ENCODE data around the gene MT3. TPM values are rescaled to one million over a fixed set of nuclear protein-coding genes. Genes with fewer than 3 reads are reported as not detected.

The MT3 gene
- total RNA-seq, 1 experiment from 2014 or later = 0.77 TPM

DNA sequence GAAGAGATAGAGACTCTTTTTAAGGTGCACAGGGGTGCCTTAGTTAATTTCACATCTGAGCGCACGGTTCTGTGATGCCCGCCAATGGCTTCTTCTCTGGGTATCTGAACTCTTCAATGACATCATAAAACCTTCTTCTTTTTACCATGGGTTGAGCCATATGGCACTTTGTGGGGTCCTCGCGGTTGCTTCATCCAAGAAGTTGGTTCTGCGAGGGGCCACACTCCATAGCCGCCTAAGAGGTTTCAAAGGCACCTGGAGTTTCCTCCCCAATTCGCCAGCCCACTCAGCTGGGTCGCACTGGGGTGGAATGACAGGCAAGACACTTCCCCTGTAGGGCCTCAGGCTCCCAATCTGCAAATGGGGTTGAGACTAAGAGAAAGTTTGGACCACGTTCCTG is 34.9 kb upstream of the MT3 start (continued):
- TF ChIP-seq, protein P1, sequence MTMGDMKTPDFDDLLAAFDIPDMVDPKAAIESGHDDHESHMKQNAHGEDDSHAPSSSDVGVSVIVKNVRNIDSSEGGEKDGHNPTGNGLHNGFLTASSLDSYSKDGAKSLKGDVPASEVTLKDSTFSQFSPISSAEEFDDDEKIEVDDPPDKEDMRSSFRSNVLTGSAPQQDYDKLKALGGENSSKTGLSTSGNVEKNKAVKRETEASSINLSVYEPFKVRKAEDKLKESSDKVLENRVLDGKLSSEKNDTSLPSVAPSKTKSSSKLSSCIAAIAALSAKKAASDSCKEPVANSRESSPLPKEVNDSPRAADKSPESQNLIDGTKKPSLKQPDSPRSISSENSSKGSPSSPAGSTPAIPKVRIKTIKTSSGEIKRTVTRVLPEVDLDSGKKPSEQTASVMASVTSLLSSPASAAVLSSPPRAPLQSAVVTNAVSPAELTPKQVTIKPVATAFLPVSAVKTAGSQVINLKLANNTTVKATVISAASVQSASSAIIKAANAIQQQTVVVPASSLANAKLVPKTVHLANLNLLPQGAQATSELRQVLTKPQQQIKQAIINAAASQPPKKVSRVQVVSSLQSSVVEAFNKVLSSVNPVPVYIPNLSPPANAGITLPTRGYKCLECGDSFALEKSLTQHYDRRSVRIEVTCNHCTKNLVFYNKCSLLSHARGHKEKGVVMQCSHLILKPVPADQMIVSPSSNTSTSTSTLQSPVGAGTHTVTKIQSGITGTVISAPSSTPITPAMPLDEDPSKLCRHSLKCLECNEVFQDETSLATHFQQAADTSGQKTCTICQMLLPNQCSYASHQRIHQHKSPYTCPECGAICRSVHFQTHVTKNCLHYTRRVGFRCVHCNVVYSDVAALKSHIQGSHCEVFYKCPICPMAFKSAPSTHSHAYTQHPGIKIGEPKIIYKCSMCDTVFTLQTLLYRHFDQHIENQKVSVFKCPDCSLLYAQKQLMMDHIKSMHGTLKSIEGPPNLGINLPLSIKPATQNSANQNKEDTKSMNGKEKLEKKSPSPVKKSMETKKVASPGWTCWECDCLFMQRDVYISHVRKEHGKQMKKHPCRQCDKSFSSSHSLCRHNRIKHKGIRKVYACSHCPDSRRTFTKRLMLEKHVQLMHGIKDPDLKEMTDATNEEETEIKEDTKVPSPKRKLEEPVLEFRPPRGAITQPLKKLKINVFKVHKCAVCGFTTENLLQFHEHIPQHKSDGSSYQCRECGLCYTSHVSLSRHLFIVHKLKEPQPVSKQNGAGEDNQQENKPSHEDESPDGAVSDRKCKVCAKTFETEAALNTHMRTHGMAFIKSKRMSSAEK (CRISPR knock-in tag; IDR thresholded peaks at IDR 0.05; ENCODE audit: borderline replicate concordance) = no peak
- TF ChIP-seq, protein P2, sequence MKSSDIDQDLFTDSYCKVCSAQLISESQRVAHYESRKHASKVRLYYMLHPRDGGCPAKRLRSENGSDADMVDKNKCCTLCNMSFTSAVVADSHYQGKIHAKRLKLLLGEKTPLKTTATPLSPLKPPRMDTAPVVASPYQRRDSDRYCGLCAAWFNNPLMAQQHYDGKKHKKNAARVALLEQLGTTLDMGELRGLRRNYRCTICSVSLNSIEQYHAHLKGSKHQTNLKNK (CRISPR knock-in tag; IDR thresholded peaks at IDR 0.05) = no peak
- TF ChIP-seq MYBL2 (CRISPR knock-in tag; IDR thresholded peaks at IDR 0.05) = no peak
- no peak for TF ChIP-seq JAZF1 (CRISPR knock-in tag; IDR thresholded peaks at IDR 0.05)
- no peak for TF ChIP-seq ETV6 (CRISPR knock-in tag; IDR thresholded peaks at IDR 0.05)
- no peak for TF ChIP-seq FOXK1 (CRISPR knock-in tag; IDR thresholded peaks at IDR 0.05)

DNA sequence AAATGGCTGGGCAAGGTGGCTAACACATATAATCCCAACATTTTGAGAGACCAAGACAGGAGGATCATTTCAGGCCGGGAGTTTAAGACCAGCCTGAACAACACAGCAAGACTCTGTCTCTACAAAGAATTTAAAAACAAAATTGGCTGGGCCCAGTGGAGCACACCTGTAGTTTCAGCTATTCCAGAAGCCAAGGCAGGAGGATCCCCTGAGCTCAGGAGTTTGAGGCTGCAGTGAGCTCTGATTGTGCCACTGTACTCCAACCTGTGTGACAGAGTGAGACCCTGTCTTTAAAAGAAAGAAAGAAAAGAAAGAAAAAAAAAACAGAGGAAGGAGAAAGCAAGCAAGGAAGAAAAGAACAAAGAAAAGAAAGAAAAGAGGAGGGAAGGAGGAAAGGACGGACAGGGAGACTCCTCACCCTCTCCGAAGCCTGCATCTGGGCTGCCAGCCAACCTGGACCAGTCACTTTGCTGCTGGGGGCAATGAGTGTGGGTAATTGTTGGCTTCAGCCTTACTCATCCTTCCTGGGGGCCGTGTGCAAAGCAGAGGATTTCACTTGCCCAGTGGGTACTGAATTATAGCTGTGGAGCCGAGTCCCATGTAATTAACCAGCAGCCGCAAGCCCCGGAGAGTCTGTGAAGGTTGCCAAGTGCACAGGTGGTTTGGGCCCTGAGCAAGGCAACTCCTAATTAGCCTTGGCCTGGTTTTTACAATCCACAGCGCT is 31.1 kb upstream of the MT3 start:
- Mint-ChIP-seq H3K9me3 (no peaks in the 10 kb centered on the region), H3K27me3 (ENCODE audit: low read depth) (peaks cover 5% of the 10 kb centered on the region), H3K4me3 (no peak overlapping the region), H3K36me3 (no peaks in the 10 kb centered on the region), H3K27ac (no peak overlapping the region), H3K4me1 (no peaks in the 10 kb centered on the region)
- ATAC-seq (no peak), DNase-seq (ENCODE audit: low spot score) (no peak)
- ChIA-PET POLR2A (no interaction called here), CTCF (interaction anchor here (1.0 to 1.3 kb wide), 2 partner anchors 11 to 42 kb away, joined by 3 to 4 read pairs; no protein-coding TSS in a partner anchor)
- TF ChIP-seq, protein P3, sequence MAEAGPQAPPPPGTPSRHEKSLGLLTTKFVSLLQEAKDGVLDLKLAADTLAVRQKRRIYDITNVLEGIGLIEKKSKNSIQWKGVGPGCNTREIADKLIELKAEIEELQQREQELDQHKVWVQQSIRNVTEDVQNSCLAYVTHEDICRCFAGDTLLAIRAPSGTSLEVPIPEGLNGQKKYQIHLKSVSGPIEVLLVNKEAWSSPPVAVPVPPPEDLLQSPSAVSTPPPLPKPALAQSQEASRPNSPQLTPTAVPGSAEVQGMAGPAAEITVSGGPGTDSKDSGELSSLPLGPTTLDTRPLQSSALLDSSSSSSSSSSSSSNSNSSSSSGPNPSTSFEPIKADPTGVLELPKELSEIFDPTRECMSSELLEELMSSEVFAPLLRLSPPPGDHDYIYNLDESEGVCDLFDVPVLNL (CRISPR knock-in tag; IDR thresholded peaks at IDR 0.05; ENCODE audit: borderline replicate concordance, low read depth) = no peak
- no peak for TF ChIP-seq RELA (CRISPR knock-in tag; IDR thresholded peaks at IDR 0.05; ENCODE audit: borderline replicate concordance)
- TF ChIP-seq NFATC4 (CRISPR knock-in tag; IDR thresholded peaks at IDR 0.05) = no peak
- TF ChIP-seq IRF2 (CRISPR knock-in tag; IDR thresholded peaks at IDR 0.05; ENCODE audit: borderline replicate concordance, low read depth) = no peak
- TF ChIP-seq, protein P4, sequence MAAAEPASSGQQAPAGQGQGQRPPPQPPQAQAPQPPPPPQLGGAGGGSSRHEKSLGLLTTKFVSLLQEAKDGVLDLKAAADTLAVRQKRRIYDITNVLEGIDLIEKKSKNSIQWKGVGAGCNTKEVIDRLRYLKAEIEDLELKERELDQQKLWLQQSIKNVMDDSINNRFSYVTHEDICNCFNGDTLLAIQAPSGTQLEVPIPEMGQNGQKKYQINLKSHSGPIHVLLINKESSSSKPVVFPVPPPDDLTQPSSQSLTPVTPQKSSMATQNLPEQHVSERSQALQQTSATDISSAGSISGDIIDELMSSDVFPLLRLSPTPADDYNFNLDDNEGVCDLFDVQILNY (CRISPR knock-in tag; IDR thresholded peaks at IDR 0.05) = no peak
- TF ChIP-seq, protein P5, sequence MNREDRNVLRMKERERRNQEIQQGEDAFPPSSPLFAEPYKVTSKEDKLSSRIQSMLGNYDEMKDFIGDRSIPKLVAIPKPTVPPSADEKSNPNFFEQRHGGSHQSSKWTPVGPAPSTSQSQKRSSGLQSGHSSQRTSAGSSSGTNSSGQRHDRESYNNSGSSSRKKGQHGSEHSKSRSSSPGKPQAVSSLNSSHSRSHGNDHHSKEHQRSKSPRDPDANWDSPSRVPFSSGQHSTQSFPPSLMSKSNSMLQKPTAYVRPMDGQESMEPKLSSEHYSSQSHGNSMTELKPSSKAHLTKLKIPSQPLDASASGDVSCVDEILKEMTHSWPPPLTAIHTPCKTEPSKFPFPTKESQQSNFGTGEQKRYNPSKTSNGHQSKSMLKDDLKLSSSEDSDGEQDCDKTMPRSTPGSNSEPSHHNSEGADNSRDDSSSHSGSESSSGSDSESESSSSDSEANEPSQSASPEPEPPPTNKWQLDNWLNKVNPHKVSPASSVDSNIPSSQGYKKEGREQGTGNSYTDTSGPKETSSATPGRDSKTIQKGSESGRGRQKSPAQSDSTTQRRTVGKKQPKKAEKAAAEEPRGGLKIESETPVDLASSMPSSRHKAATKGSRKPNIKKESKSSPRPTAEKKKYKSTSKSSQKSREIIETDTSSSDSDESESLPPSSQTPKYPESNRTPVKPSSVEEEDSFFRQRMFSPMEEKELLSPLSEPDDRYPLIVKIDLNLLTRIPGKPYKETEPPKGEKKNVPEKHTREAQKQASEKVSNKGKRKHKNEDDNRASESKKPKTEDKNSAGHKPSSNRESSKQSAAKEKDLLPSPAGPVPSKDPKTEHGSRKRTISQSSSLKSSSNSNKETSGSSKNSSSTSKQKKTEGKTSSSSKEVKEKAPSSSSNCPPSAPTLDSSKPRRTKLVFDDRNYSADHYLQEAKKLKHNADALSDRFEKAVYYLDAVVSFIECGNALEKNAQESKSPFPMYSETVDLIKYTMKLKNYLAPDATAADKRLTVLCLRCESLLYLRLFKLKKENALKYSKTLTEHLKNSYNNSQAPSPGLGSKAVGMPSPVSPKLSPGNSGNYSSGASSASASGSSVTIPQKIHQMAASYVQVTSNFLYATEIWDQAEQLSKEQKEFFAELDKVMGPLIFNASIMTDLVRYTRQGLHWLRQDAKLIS (CRISPR knock-in tag; IDR thresholded peaks at IDR 0.05; ENCODE audit: borderline replicate concordance) = no peak
- TF ChIP-seq, protein P6, sequence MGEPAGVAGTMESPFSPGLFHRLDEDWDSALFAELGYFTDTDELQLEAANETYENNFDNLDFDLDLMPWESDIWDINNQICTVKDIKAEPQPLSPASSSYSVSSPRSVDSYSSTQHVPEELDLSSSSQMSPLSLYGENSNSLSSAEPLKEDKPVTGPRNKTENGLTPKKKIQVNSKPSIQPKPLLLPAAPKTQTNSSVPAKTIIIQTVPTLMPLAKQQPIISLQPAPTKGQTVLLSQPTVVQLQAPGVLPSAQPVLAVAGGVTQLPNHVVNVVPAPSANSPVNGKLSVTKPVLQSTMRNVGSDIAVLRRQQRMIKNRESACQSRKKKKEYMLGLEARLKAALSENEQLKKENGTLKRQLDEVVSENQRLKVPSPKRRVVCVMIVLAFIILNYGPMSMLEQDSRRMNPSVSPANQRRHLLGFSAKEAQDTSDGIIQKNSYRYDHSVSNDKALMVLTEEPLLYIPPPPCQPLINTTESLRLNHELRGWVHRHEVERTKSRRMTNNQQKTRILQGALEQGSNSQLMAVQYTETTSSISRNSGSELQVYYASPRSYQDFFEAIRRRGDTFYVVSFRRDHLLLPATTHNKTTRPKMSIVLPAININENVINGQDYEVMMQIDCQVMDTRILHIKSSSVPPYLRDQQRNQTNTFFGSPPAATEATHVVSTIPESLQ (CRISPR knock-in tag; IDR thresholded peaks at IDR 0.05) = no peak
- TF ChIP-seq, protein P7, sequence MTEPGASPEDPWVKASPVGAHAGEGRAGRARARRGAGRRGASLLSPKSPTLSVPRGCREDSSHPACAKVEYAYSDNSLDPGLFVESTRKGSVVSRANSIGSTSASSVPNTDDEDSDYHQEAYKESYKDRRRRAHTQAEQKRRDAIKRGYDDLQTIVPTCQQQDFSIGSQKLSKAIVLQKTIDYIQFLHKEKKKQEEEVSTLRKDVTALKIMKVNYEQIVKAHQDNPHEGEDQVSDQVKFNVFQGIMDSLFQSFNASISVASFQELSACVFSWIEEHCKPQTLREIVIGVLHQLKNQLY (CRISPR knock-in tag; IDR thresholded peaks at IDR 0.05) = no peak
- TF ChIP-seq SOX15 (CRISPR knock-in tag; IDR thresholded peaks at IDR 0.05) = no peak
- no peak for TF ChIP-seq MXD4 (CRISPR knock-in tag; IDR thresholded peaks at IDR 0.05; ENCODE audit: borderline replicate concordance)
- TF ChIP-seq, protein P8, sequence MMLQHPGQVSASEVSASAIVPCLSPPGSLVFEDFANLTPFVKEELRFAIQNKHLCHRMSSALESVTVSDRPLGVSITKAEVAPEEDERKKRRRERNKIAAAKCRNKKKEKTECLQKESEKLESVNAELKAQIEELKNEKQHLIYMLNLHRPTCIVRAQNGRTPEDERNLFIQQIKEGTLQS (CRISPR knock-in tag; conservative IDR thresholded peaks at IDR 0.05) = no peak
- TF ChIP-seq TEAD4 (CRISPR knock-in tag; IDR thresholded peaks at IDR 0.05) = no peak
- no peak for TF ChIP-seq TCF7 (CRISPR knock-in tag; IDR thresholded peaks at IDR 0.05; ENCODE audit: low read depth)
